ENCODE data around the gene SLC6A6. TPM values are rescaled to one million over a fixed set of nuclear protein-coding genes. Genes with fewer than 3 reads are reported as not detected.

Gene SLC6A6
- total and polyA plus RNA-seq, 4 donors = 0.92 to 7.2 (median 2.9) TPM

DNA sequence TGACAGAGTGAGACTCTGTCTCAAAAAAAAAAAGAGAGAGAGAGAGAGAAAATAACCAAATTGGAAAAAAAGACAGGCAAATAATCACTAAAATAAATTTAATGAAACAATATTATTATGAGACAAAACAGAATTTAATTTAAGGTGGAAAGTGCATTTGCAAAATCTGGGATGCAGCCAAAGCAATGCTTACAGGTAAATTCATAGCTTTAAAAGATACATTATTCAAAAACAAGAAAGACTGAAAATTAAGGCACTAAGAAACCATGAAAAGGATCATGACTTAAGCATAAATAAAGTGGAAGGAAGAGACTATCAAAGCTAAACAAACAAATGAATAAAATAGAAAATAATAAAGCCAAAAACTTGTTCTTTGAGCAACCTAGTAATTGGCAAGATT, 100.1 kb downstream of the SLC6A6 start:
- no peaks in the 10 kb centered on the region for H3K36me3 ChIP-seq (ENCODE audit: control insufficient read depth in 4 of 4, insufficient read depth in 3 of 4, low read depth in 1 of 4, low read length in 3 of 4)
- no peak overlapping the region for H3K9ac ChIP-seq (ENCODE audit: low read depth in 1 of 2, low read length in 2 of 2)
- no peak overlapping the region for H3K27ac ChIP-seq (ENCODE audit: low read depth in 1 of 2, low read length in 2 of 2)
- no peak overlapping the region for H3K4me3 ChIP-seq (ENCODE audit: low read depth in 1 of 3, low read length in 3 of 3)
- H3K4me1 ChIP-seq (ENCODE audit: control insufficient read depth in 4 of 4, insufficient read depth in 4 of 4, low read length in 3 of 4) = no peaks in the 10 kb centered on the region
- TF ChIP-seq, protein P1, sequence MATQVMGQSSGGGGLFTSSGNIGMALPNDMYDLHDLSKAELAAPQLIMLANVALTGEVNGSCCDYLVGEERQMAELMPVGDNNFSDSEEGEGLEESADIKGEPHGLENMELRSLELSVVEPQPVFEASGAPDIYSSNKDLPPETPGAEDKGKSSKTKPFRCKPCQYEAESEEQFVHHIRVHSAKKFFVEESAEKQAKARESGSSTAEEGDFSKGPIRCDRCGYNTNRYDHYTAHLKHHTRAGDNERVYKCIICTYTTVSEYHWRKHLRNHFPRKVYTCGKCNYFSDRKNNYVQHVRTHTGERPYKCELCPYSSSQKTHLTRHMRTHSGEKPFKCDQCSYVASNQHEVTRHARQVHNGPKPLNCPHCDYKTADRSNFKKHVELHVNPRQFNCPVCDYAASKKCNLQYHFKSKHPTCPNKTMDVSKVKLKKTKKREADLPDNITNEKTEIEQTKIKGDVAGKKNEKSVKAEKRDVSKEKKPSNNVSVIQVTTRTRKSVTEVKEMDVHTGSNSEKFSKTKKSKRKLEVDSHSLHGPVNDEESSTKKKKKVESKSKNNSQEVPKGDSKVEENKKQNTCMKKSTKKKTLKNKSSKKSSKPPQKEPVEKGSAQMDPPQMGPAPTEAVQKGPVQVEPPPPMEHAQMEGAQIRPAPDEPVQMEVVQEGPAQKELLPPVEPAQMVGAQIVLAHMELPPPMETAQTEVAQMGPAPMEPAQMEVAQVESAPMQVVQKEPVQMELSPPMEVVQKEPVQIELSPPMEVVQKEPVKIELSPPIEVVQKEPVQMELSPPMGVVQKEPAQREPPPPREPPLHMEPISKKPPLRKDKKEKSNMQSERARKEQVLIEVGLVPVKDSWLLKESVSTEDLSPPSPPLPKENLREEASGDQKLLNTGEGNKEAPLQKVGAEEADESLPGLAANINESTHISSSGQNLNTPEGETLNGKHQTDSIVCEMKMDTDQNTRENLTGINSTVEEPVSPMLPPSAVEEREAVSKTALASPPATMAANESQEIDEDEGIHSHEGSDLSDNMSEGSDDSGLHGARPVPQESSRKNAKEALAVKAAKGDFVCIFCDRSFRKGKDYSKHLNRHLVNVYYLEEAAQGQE (IDR thresholded peaks at IDR 0.05) = no peak
- TF ChIP-seq EGR1 (IDR thresholded peaks at IDR 0.05; ENCODE audit: low read depth in 2 of 2) (no peak), HNF4A (conservative IDR thresholded peaks at IDR 0.05) (no peak)
- TF ChIP-seq, protein P2, sequence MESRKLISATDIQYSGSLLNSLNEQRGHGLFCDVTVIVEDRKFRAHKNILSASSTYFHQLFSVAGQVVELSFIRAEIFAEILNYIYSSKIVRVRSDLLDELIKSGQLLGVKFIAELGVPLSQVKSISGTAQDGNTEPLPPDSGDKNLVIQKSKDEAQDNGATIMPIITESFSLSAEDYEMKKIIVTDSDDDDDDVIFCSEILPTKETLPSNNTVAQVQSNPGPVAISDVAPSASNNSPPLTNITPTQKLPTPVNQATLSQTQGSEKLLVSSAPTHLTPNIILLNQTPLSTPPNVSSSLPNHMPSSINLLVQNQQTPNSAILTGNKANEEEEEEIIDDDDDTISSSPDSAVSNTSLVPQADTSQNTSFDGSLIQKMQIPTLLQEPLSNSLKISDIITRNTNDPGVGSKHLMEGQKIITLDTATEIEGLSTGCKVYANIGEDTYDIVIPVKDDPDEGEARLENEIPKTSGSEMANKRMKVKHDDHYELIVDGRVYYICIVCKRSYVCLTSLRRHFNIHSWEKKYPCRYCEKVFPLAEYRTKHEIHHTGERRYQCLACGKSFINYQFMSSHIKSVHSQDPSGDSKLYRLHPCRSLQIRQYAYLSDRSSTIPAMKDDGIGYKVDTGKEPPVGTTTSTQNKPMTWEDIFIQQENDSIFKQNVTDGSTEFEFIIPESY (IDR thresholded peaks at IDR 0.05) = no peak
- peaks cover 2 to 5% (median 3%) of the 10 kb centered on the region in 4 donors for H3K9me3 ChIP-seq (ENCODE audit: control insufficient read depth in 4 of 4, low read length in 3 of 4)
- DNase-seq (ENCODE audit: low spot score) = no peak
- H3K27me3 ChIP-seq (ENCODE audit: control insufficient read depth in 4 of 4, insufficient read depth in 4 of 4, low read length in 3 of 4) = no peaks in the 10 kb centered on the region

DNA sequence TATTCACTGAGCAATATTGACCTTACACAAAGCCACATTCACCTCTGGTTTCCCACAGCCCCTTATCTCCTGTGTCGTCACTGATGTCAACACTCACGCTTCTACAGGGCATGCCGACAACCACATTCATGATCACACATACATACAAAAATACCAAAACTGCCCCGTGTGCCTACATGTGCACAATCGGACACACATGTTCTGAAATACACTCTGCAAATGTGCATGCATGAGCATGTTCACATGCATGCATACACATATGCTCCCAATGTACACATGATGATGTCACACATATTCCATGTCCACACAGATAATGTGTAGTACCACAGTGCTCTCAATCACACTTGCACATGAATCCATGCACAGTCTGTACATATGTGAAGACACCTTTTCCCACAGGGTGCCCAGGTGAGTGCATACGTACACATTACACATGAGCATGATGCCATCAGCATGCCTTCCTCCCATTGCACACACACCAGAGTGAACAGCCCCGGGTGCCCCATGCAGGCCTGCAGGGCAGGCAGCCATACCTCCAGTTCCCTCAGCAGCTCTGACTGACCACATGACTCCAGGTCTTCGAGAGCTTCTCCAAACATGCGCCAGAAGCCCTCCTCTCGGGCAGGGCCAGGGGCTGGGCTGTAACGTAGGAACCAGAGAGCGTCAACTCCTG, 100.8 kb downstream of the SLC6A6 start:
- DNase-seq (ENCODE audit: low spot score) = no peak
- Histone ChIP-seq H3K27me3 (ENCODE audit: control insufficient read depth in 4 of 4, insufficient read depth in 4 of 4, low read length in 3 of 4) (no peaks in the 10 kb centered on the region), H3K9me3 (ENCODE audit: control insufficient read depth in 4 of 4, low read length in 3 of 4) (peaks cover 2 to 5% (median 3%) of the 10 kb centered on the region in 4 donors), H3K9ac (ENCODE audit: low read depth in 1 of 2, low read length in 2 of 2) (no peak overlapping the region), H3K4me3 (ENCODE audit: low read depth in 1 of 3, low read length in 3 of 3) (no peak overlapping the region), H3K36me3 (ENCODE audit: control insufficient read depth in 4 of 4, insufficient read depth in 3 of 4, low read depth in 1 of 4, low read length in 3 of 4) (no peaks in the 10 kb centered on the region), H3K4me1 (ENCODE audit: control insufficient read depth in 4 of 4, insufficient read depth in 4 of 4, low read length in 3 of 4) (no peaks in the 10 kb centered on the region), H3K27ac (ENCODE audit: low read depth in 1 of 2, low read length in 2 of 2) (no peak overlapping the region)
- TF ChIP-seq NR2F2 (IDR thresholded peaks at IDR 0.05) (no peak), FOXA2 (IDR thresholded peaks at IDR 0.05) (no peak), HNF4A (conservative IDR thresholded peaks at IDR 0.05) (no peak), JUND (IDR thresholded peaks at IDR 0.05) (no peak), EGR1 (IDR thresholded peaks at IDR 0.05; ENCODE audit: low read depth in 2 of 2) (no peak), RXRA (IDR thresholded peaks at IDR 0.05) (no peak), HNF4G (IDR thresholded peaks at IDR 0.05) (no peak), FOXA1 (IDR thresholded peaks at IDR 0.05) (no peak), GABPA (IDR thresholded peaks at IDR 0.05 in 1 of 2, conservative IDR thresholded peaks at IDR 0.05 in 1 of 2) (no peak), RAD21 (IDR thresholded peaks at IDR 0.05) (no peak), SP1 (IDR thresholded peaks at IDR 0.05) (no peak), TAF1 (conservative IDR thresholded peaks at IDR 0.05) (no peak), YY1 (IDR thresholded peaks at IDR 0.05) (no peak)
- TF ChIP-seq, protein P3, sequence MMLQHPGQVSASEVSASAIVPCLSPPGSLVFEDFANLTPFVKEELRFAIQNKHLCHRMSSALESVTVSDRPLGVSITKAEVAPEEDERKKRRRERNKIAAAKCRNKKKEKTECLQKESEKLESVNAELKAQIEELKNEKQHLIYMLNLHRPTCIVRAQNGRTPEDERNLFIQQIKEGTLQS (IDR thresholded peaks at IDR 0.05) = no peak
- TF ChIP-seq, protein P1 (IDR thresholded peaks at IDR 0.05) = no peak
- TF ChIP-seq, protein P2 (IDR thresholded peaks at IDR 0.05) = no peak
- TF ChIP-seq, protein P4, sequence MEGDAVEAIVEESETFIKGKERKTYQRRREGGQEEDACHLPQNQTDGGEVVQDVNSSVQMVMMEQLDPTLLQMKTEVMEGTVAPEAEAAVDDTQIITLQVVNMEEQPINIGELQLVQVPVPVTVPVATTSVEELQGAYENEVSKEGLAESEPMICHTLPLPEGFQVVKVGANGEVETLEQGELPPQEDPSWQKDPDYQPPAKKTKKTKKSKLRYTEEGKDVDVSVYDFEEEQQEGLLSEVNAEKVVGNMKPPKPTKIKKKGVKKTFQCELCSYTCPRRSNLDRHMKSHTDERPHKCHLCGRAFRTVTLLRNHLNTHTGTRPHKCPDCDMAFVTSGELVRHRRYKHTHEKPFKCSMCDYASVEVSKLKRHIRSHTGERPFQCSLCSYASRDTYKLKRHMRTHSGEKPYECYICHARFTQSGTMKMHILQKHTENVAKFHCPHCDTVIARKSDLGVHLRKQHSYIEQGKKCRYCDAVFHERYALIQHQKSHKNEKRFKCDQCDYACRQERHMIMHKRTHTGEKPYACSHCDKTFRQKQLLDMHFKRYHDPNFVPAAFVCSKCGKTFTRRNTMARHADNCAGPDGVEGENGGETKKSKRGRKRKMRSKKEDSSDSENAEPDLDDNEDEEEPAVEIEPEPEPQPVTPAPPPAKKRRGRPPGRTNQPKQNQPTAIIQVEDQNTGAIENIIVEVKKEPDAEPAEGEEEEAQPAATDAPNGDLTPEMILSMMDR (IDR thresholded peaks at IDR 0.05; ENCODE audit: low read depth, low read length, missing input control) = no peak
- TF ChIP-seq, protein P5, sequence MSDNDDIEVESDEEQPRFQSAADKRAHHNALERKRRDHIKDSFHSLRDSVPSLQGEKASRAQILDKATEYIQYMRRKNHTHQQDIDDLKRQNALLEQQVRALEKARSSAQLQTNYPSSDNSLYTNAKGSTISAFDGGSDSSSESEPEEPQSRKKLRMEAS (IDR thresholded peaks at IDR 0.05) = no peak
- 87% methylated on average over 12 of the region's 12 CpGs for WGBS

All from liver (tissue), 9 donors.